HG02763 (cell line): Measurements from ENCODE around the gene AMY2B.
"Not testable (repeated sequence)": the region's sequence is repeated elsewhere in the genome, so short reads cannot be mapped to it uniquely, and the experiment has no call there.

Experiments used
- ATAC-seq: cut with Tn5 transposase; IDR thresholded peaks from one replicate; pipeline ENCODE4 v1.9.1; 2021; ENCODE audit warnings: mild to moderate bottlenecking, moderate library complexity; ENCODE audit not compliant: unreplicated experiment

The AMY2B gene

DNA sequence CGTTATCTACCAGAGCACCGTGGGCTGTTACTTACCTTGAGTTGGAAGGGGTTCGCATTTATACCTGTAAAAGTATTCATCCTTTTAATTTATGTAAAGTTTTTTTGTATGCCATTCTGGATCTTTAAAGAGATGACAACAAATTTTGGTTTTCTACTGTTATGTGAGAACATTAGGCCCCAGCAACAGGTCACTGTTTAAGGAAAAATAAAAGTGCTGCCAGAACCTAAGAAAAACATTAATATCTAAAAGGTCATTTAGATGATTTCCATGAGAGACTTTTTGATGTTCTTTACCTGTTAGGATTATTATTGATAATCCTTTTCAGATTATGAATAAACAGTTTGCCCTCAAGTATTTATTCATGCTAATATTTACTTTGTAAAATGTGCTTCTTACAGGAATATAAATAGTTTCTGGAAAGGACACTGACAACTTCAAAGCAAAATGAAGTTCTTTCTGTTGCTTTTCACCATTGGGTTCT lies 45.6 kb downstream of the AMY2B start, which contains the start of gene AMY2A:
Gene AMY2A, plus strand, starts transcription at position 434 of the 484 bp plus-strand sequence. Its CDS starts 14 bp downstream, at position 448.
- ATAC-seq, result not testable (repeated sequence)

- not testable (repeated sequence) for ATAC-seq
These were observed 56.0 kb downstream of the AMY2B start for GRCh38 chr1:103627436-103627835.
